GM12892 (cell line): ENCODE results near the gene TWF1.

Experiments used
- DNase-seq: peaks from one replicate; pipeline ENCODE4 v3.0.0; 2011; ENCODE audit not compliant: insufficient read length
- FAIRE-seq: peaks from 2 replicates; lab custom pipeline; 2011; peaks lifted over from hg19 to GRCh38; lab: Jason Lieb, UNC
- POLR2A ChIP-seq: IDR thresholded peaks from 2 replicates; pipeline ENCODE4 v1.6.1; 2011; ENCODE audit warnings: low read depth, low read length, control low read depth
- POLR2AphosphoS5 ChIP-seq: IDR thresholded peaks from 2 replicates; pipeline ENCODE4 v1.6.1; 2011; ENCODE audit warnings: low read depth, low read length, control low read depth
- TAF1 ChIP-seq: IDR thresholded peaks from 2 replicates; pipeline ENCODE4 v1.6.1; 2011; ENCODE audit warnings: low read depth, mild to moderate bottlenecking, control low read depth, low read length, borderline replicate concordance

The TWF1 gene

DNA sequence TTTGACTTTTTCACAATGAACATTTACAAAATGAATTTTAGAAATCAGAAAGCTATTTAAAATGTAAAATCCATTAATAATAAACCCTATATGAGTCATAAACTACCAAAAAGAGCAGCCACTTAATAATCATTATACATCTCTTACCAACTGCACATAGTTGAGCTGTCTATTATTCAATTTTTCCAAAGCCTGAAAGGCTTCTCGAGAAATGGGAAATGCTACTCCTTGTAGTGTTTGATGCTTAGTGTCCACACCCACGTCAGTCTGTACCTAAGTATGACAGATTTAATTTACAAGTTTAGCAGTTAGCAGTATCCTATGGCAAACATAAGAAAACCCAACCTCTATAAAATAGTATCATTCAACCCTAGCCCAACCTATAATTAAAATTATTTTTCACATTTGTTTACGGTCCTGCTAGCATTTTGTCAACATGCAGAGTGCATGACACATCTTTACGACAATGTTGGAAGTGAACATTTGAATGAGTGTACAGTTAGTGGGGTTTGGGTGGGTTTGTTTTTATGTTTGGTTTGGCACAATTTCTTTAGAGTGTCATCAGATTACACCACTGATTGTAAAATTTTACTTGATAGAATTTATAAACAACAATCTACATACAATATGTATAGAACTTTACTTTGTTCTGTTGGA lies 8.4 kb downstream of the TWF1 start:
- TF ChIP-seq TAF1 (no peak), POLR2A (no peak), POLR2AphosphoS5 (no peak)
- FAIRE-seq (no peak), DNase-seq (no peak)

DNA sequence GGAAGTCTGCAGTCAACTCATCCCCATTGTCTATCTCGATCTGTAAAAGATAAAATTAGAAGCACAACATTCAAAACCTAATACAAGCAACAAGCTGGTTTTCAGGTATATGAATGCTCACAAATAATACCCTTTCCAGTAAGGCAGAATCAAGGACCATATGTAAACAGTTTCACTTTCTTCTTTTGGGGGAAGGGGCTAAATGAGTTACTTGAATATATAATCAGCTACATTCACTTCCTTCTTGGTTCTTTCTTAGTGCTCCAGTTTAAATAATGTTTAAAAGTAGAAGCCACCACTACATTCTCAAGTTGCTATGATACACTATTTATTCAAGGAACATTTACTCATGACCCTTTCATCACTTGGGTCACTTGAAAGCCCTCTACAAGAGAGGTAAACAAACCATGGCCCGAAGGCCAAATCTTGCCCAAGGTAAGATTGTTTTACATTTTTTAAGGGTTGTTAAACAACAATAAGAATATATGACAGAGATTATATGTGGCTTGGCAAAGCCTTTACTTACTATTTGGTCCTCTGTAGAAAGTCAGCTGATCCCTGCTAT lies 10.3 kb downstream of the TWF1 start:
- DNase-seq (no peak), FAIRE-seq (no peak)
- TF ChIP-seq POLR2AphosphoS5 (no peak), TAF1 (no peak), POLR2A (no peak)

DNA sequence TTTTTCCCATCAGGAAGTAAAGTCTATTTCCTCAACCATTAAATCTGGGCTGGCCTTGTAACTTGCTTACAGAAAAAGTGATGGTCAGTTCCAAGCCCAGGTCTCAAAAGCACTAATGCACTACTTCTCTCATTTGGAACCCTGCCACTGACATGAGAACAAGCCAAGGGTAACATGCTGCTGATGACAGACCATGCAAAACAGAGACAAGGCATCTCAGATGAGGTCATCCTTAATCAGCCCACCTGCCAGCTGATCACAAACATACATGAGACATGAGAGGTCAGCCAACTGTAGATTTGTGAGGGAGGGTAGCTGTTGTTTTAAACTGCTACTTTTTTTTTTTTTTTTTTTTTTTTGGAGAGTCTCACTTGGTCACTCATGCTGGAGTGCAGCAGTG lies 16.2 kb downstream of the TWF1 start:
- TF ChIP-seq POLR2A: no peak
- no peak for TF ChIP-seq POLR2AphosphoS5
- TF ChIP-seq TAF1: no peak
- no peak for DNase-seq
- FAIRE-seq: peak; percentile 27

DNA sequence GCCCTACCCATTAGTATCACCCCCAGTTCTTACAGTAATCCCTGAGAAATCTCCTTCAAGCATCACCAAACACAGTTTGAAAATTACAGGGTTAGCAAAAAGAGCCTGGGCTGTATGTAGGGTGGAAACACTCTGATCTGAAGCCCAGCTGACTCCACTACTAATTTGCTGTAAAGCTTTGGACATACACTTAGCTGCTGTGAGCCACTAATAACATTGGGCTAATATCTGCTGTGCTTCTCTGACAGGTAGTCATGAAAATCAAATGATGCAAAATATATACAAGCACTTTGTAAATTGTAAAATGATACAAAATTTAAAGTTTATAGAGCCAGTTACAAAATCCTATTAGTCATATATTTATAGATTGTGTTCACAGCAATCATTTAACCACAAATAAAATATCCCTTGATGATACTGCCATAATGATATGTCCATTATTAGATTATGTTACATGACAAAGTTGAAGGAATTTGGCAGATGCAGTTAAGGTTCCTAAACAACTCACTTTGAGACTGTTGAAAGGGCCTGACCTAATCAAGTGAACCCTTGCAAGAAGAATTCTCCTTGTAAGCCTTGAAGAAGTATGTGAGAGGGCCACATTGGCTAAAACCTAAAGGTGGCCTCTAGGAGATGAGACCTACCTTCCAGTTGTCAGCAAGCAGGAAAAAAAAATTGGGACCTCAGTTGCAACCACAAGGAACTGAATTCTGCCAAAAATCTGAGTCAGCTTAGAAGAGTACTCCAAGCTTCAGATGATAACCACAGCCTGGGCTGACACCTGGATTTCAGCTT lies 19.0 kb downstream of the TWF1 start:
- TF ChIP-seq POLR2A: no peak
- no peak for TF ChIP-seq POLR2AphosphoS5
- no peak for TF ChIP-seq TAF1
- FAIRE-seq (no peak), DNase-seq (no peak)

DNA sequence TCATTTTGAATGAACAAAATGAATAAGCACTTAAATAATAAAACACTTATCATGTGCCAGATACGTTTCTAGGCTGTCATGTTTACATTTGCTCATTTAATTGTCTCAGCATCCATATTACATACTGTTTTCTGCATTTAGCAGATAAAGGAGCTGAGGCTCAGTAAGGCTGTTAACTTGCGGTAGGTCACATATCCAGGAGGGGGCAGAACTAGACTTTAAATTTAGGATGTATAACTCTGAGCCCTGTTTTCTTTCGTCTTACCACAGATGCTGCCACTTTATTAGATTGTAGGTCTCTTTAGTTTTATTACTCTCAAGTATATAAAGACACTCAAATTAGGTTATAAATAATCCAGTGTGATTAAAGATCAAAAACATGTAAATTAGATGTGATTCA lies 29.6 kb downstream of the TWF1 start:
- DNase-seq: no peak
- TF ChIP-seq TAF1 (no peak), POLR2A (no peak), POLR2AphosphoS5 (no peak)

DNA sequence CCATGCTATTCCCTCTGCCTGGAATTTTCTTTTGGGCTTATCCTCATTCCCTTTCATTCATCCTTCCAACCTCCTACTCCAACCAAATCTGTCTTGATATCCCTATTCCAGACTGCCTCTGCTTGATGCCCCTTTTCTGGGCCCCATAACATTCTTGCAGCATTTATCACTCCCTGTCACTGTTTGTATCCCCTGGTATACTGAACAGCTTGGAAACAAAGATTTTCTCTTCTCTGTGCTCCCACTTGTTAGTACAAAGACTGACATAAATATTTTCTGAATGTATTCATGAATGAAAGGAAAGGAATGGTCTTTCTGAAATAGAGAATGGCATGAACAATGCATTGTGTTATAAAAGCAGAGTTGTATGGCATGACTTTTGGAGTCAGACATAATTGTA lies 39.8 kb downstream of the TWF1 start:
- no peak for DNase-seq
- FAIRE-seq: no peak
- TF ChIP-seq POLR2A: no peak
- no peak for TF ChIP-seq POLR2AphosphoS5
- no peak for TF ChIP-seq TAF1

More for the DNA sequence above, 29.6 kb downstream of the TWF1 start:
- peak; percentile 76 for FAIRE-seq

DNA sequence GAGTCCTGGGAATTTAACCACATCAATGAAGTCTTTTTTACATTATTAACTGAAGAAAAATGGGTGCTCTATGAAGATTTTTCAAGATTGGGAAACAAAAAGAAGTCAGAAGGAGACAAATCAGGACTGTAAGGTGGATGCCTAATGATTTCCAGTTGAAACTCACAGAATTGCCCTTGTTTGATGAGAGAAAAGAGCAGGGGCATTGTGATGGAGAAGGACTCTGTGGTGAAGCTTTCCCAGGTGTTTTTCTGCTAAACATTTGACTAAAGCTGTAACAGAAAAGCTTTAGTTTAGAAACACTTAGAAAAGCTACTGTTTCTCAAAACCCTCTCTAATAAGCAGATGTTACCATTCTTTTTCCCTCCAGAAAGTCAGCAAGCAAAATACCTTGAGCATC lies 41.6 kb downstream of the TWF1 start:
- DNase-seq: no peak
- TF ChIP-seq TAF1 (no peak), POLR2A (no peak), POLR2AphosphoS5 (no peak)
- FAIRE-seq: no peak

DNA sequence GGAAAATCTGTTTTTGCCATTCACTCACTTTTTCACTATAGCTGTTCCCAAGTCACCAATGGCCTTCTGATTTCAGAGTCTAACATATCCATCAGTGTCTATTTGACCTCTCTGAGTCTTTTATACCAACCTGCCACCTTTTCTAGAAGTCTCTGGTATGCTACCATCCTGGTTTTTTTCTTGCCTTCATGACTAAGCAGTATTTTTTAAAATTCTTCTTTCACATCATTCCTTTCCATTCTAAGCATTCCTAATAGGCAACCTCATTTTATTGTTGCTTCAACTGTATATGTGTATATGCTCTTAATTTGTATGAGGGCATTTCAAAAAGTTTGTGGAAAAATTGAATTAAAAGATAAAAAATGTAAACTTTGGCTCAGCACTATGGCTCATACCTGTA lies 42.3 kb downstream of the TWF1 start:
- DNase-seq (no peak), FAIRE-seq (no peak)
- no peak for TF ChIP-seq TAF1
- TF ChIP-seq POLR2AphosphoS5: no peak
- no peak for TF ChIP-seq POLR2A

DNA sequence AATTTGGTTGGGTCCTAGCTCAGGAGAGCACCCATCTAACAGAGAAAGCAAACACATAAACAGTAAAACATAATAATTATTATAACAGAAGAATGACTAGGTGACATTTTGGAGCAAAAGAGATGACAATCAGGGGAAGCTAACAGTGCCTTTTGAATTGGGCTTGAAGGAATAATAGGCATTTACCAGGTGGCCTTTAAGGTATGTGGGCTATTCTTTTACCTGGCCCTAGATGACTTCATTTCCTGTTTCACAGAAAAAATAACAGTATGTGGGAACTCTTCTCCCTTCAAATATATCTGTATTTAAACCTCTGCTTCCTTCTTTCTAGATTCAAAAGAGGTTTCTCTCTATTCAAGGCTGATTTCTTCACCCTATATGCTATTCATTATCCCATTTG lies 43.5 kb downstream of the TWF1 start:
- FAIRE-seq (no peak), DNase-seq (no peak)
- TF ChIP-seq TAF1 (no peak), POLR2AphosphoS5 (no peak), POLR2A (no peak)

DNA sequence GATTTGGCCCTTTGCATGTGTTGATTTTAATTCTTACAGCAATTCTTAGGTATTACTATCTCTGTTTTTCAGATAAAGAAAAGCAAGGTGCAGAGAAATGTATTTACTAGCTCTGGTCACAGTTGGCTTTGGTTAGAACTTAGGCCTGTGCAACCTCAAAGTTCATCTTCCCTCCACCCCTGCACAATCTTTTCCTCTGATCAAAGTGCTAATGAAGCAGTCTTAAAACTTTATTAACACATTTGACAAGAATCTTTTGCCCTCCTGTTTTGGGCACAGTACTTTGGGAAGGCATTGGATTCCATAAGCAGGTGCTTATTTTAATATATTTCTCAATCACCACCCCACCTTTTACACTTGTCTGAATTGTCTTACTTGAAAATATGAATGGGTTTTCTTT lies 44.6 kb downstream of the TWF1 start:
- no peak for FAIRE-seq
- DNase-seq: no peak
- no peak for TF ChIP-seq TAF1
- TF ChIP-seq POLR2A: no peak
- TF ChIP-seq POLR2AphosphoS5: no peak

DNA sequence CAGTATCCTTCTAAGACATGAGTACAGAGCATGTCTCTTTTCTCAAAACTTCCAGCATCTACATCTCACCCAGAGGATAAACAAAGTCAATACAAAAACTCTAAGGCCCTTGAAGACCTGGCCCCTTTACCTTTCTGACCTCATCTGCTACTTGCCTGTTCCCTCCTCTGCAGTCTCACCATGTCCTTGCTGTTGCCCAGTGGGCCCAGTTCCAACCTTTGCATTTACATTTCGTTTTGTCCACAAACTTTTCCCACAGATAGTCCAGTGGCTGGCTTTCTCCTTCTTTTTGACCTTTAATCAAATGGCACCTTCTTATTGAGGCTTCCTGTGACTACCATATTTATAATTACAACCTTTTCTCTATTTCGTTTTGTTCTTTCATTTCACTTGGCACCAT lies 45.7 kb downstream of the TWF1 start:
- FAIRE-seq (peak; percentile 62), DNase-seq (no peak)
- no peak for TF ChIP-seq POLR2AphosphoS5
